ENCODE measurements around the gene KIAA1217.

DNA sequence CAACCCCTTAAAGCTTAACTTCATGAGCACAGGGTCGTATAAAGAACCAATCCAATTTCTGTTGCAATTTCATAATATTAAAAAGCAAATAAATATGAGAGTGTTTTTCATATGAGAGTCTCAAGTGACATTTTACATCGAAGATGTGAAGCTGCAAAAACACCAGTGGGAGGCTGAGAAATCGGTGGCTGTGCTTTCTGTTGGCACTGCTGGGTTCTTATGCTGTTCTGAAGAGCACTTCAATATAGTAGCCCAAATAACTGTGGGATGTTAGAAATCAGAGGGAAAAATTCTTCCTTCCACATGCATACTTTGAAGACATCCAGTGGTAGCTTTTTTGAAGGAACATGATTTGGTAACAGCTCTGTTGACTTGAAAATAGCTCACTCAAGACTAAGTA lies 269.0 kb downstream of the KIAA1217 start:
- TF ChIP-seq CTCF (IDR thresholded peaks at IDR 0.05) (no peak), POLR2A (IDR thresholded peaks at IDR 0.05) (no peak)

Measured in adrenal gland (tissue), 5 donors.